Fibroblast of mammary gland (primary cell): ENCODE results near the gene TMEM187.

Experiments
- DNase-seq: peaks from one replicate; pipeline ENCODE4 v3.0.0-alpha.2; 2010; ENCODE audit warnings: low read depth
- H3K4me3 ChIP-seq: 2 replicates; pipeline ENCODE4 v1.5.1; 2011; ENCODE audit warnings: low read depth, mild to moderate bottlenecking, low read length, moderate library complexity; ENCODE audit not compliant: control insufficient read depth
- CTCF ChIP-seq: conservative IDR thresholded peaks from 2 replicates; pipeline ENCODE4 v1.5.1; 2011; ENCODE audit warnings: low read depth, low read length, inconsistent platforms; ENCODE audit not compliant: control insufficient read depth, insufficient read depth

TMEM187 gene

DNA sequence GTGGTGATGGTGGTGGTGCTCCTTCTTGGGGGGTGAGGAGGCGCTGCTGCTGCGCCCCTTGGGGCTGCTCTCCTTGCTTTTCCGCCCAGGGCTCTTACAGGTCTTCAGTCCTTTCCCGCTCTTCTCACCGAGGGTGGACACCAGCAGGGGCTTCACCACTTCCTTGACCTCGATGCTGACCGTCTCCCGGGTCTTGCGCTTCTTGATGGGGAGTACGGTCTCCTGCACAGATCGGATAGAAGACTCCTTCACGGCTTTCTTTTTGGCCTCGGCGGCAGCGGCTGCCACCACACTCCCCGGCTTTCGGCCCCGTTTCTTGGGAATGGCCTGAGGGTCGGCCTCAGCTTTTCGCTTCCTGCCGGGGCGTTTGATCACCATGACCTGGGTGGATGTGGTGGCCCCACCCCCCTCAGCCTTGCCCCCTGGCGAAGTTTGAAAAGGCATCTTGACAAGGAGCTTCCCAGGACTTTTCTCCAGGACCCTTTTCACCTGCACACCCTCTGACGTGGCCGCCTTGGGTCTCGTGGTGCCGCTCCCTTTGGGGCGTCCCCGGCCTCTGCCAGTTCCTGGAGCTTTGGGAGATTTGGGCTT, 58.3 kb downstream of the TMEM187 start:
- TF ChIP-seq CTCF = no peak
- H3K4me3 ChIP-seq = no peak overlapping the region
- DNase-seq = no peak

DNA sequence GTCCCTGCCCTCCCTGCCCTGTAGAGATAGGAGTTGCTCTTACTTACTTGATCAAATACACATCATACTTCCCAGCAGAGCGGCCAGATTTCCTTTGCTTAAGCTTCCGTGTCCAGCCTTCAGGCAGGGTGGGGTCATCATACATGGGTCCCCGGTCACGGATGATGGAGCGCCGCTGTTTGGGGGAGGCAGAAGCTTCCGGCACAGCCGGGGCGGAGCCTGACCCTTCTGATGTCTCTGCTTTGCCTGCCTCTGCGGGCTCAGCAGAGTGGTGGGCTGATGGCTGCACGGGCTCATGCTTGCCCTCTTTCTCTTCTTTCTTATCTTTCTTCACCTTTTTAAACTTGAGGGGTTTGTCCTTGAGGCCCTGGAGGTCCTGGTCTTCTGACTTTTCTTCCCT, 59.6 kb downstream of the TMEM187 start:
- H3K4me3 ChIP-seq = no peak overlapping the region
- no peak for TF ChIP-seq CTCF
- DNase-seq = no peak

DNA sequence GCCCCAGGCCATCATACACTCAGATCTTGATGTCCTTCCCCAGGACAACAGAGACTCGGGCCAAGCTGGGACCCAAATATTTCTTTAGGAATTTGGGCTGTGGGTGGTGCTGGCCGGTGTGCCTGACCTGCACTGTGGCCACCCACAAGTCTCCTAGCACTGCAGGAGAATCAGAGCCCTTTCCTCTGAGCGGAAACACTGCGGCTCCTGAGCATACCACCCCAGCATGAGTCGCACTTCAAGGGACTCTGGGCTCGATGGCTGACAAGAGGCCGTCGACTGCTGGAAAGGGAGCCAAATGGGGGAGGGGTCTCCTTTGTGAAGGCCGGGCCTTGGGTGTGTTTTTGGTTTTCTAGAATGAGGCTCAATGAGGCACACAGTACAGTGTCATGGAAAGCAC, 60.1 kb downstream of the TMEM187 start:
- no peak for TF ChIP-seq CTCF
- no peak for DNase-seq
- H3K4me3 ChIP-seq = no peak overlapping the region
